Measurements from ENCODE around the gene CMIP.

The CMIP gene

GRCh38 chr16:81417210-81417609 is 27.4 kb upstream of the CMIP start:
- Histone ChIP-seq H3K79me2 (ENCODE audit: insufficient read depth, low read length) (no peaks in the 10 kb centered on the region), H3K4me1 (ENCODE audit: insufficient read depth, low read length, poor library complexity, severe bottlenecking) (no peaks in the 10 kb centered on the region), H2AFZ (ENCODE audit: low read length) (no peak overlapping the region), H3K9me3 (ENCODE audit: insufficient read depth, low read depth, low read length) (no peaks in the 10 kb centered on the region), H3K36me3 (ENCODE audit: insufficient read depth, low read length) (no peaks in the 10 kb centered on the region), H3K9ac (ENCODE audit: low read depth, low read length, poor library complexity, severe bottlenecking) (no peak overlapping the region), H3K9me2 (replicated peaks; ENCODE audit: low read depth, low read length) (no peaks in the 10 kb centered on the region), H3F3A (ENCODE audit: low read depth) (no peaks in the 10 kb centered on the region), H4K20me1 (ENCODE audit: insufficient read depth, low read length, poor library complexity, severe bottlenecking) (no peaks in the 10 kb centered on the region), H3K4me3 (ENCODE audit: low read length, poor library complexity, severe bottlenecking) (no peak overlapping the region), H3K27me3 (ENCODE audit: insufficient read depth, low read length, poor library complexity, severe bottlenecking) (no peaks in the 10 kb centered on the region), H3K4me2 (ENCODE audit: low read depth, low read length, poor library complexity, severe bottlenecking) (no peak overlapping the region)
- no peak for TF ChIP-seq EZH2phosphoT487 (IDR thresholded peaks at IDR 0.05; ENCODE audit: borderline replicate concordance)
- no peak for TF ChIP-seq CTCF (conservative IDR thresholded peaks at IDR 0.05; ENCODE audit: low read length)

- no peak overlapping the region for H3K9ac ChIP-seq (ENCODE audit: low read depth, low read length, poor library complexity, severe bottlenecking)
- TF ChIP-seq CTCF (conservative IDR thresholded peaks at IDR 0.05; ENCODE audit: low read length) (no peak), EZH2phosphoT487 (IDR thresholded peaks at IDR 0.05; ENCODE audit: borderline replicate concordance) (no peak)
- no peaks in the 10 kb centered on the region for H3K79me2 ChIP-seq (ENCODE audit: insufficient read depth, low read length)
- H3F3A ChIP-seq (ENCODE audit: low read depth): no peaks in the 10 kb centered on the region
- no peaks in the 10 kb centered on the region for H4K20me1 ChIP-seq (ENCODE audit: insufficient read depth, low read length, poor library complexity, severe bottlenecking)
- no peak overlapping the region for H3K4me3 ChIP-seq (ENCODE audit: low read length, poor library complexity, severe bottlenecking)
- no peaks in the 10 kb centered on the region for H3K36me3 ChIP-seq (ENCODE audit: insufficient read depth, low read length)
- H3K27me3 ChIP-seq (ENCODE audit: insufficient read depth, low read length, poor library complexity, severe bottlenecking): no peaks in the 10 kb centered on the region
- peaks cover 4% of the 10 kb centered on the region for H3K4me1 ChIP-seq (ENCODE audit: insufficient read depth, low read length, poor library complexity, severe bottlenecking)
- H2AFZ ChIP-seq (ENCODE audit: low read length): no peak overlapping the region
- no peaks in the 10 kb centered on the region for H3K9me2 ChIP-seq (replicated peaks; ENCODE audit: low read depth, low read length)
- no peaks in the 10 kb centered on the region for H3K9me3 ChIP-seq (ENCODE audit: insufficient read depth, low read depth, low read length)
- no peak overlapping the region for H3K4me2 ChIP-seq (ENCODE audit: low read depth, low read length, poor library complexity, severe bottlenecking)
Measured at GRCh38 chr16:81419806-81420205, 24.8 kb upstream of the CMIP start.

- Histone ChIP-seq H3K36me3 (ENCODE audit: insufficient read depth, low read length) (no peaks in the 10 kb centered on the region), H3K9me2 (replicated peaks; ENCODE audit: low read depth, low read length) (no peaks in the 10 kb centered on the region), H3K4me1 (ENCODE audit: insufficient read depth, low read length, poor library complexity, severe bottlenecking) (peaks cover 6% of the 10 kb centered on the region), H3K4me3 (ENCODE audit: low read length, poor library complexity, severe bottlenecking) (no peak overlapping the region), H3F3A (ENCODE audit: low read depth) (no peaks in the 10 kb centered on the region), H3K79me2 (ENCODE audit: insufficient read depth, low read length) (no peaks in the 10 kb centered on the region), H3K9ac (ENCODE audit: low read depth, low read length, poor library complexity, severe bottlenecking) (no peak overlapping the region), H2AFZ (ENCODE audit: low read length) (no peak overlapping the region), H3K9me3 (ENCODE audit: insufficient read depth, low read depth, low read length) (no peaks in the 10 kb centered on the region), H3K4me2 (ENCODE audit: low read depth, low read length, poor library complexity, severe bottlenecking) (no peak overlapping the region), H4K20me1 (ENCODE audit: insufficient read depth, low read length, poor library complexity, severe bottlenecking) (no peaks in the 10 kb centered on the region), H3K27me3 (ENCODE audit: insufficient read depth, low read length, poor library complexity, severe bottlenecking) (no peaks in the 10 kb centered on the region)
- no peak for TF ChIP-seq CTCF (conservative IDR thresholded peaks at IDR 0.05; ENCODE audit: low read length)
- TF ChIP-seq EZH2phosphoT487 (IDR thresholded peaks at IDR 0.05; ENCODE audit: borderline replicate concordance): no peak
Measured at GRCh38 chr16:81421126-81421525, 23.5 kb upstream of the CMIP start.

Data from Loucy (cell line).